ENCODE data around the gene PODXL2.
"Not testable (repeated sequence)": the region's sequence is repeated elsewhere in the genome, so short reads cannot be mapped to it uniquely, and the experiment has no call there.

The PODXL2 gene

GRCh38 chr3:127630811-127631714 is 2.1 kb downstream of the PODXL2 start:
- no peak for DNase-seq

GRCh38 chr3:127632035-127632820 is 3.2 kb downstream of the PODXL2 start:
- DNase-seq = no peak

- DNase-seq = no peak
Observed at GRCh38 chr3:127634653-127635052, 5.7 kb downstream of the PODXL2 start.

GRCh38 chr3:127637546-127637945 is 8.6 kb downstream of the PODXL2 start:
- DNase-seq = peak; percentile 53

GRCh38 chr3:127637971-127638370 is 9.0 kb downstream of the PODXL2 start:
- no peak for DNase-seq

GRCh38 chr3:127639173-127640041 is 10.4 kb downstream of the PODXL2 start:
- DNase-seq = no peak

GRCh38 chr3:127640042-127640355 is 11.0 kb downstream of the PODXL2 start:
- DNase-seq = no peak

GRCh38 chr3:127644641-127645370 is 15.8 kb downstream of the PODXL2 start:
- DNase-seq = no peak

GRCh38 chr3:127645371-127646015 is 16.5 kb downstream of the PODXL2 start:
- DNase-seq = no peak

- DNase-seq = no peak
Observed at GRCh38 chr3:127646501-127647046, 17.6 kb downstream of the PODXL2 start.

GRCh38 chr3:127647166-127647844 is 18.3 kb downstream of the PODXL2 start:
- DNase-seq = no peak

GRCh38 chr3:127647845-127648204 is 18.8 kb downstream of the PODXL2 start:
- no peak for DNase-seq

- DNase-seq = no peak
Observed at GRCh38 chr3:127650236-127650635, 21.3 kb downstream of the PODXL2 start.

GRCh38 chr3:127651516-127652172 is 22.7 kb downstream of the PODXL2 start:
- DNase-seq = no peak

GRCh38 chr3:127652246-127652995 is 23.4 kb downstream of the PODXL2 start:
- DNase-seq = no peak

- no peak for DNase-seq
Observed at GRCh38 chr3:127654374-127654773, 25.4 kb downstream of the PODXL2 start.

GRCh38 chr3:127654993-127655392 is 26.0 kb downstream of the PODXL2 start:
- not testable (repeated sequence) for DNase-seq

- no peak for DNase-seq
Observed at GRCh38 chr3:127655641-127656040, 26.7 kb downstream of the PODXL2 start.

GRCh38 chr3:127656906-127657305 is 27.9 kb downstream of the PODXL2 start:
- no peak for DNase-seq

- no peak for DNase-seq
Observed at GRCh38 chr3:127658234-127658633, 29.2 kb downstream of the PODXL2 start.

All from KG1 (cell line).